ENCODE results near the gene RPS18. TPM values are rescaled to one million over a fixed set of nuclear protein-coding genes. Genes with fewer than 3 reads are reported as not detected.

Gene RPS18
- total RNA-seq, 2 donors from 2014 or later, result 1,163 to 1,178 TPM

GRCh38 chr6:33276581-33276863 is 4.6 kb downstream of the RPS18 start:
- no peaks in the 10 kb centered on the region for H3K9me3 ChIP-seq
- DNase-seq (ENCODE audit: low spot score) (no peak), ATAC-seq (ENCODE audit: insufficient number of reproducible peaks, low FRiP score, low read depth) (no peak)
- peaks cover 27 to 52% of the 10 kb centered on the region in 2 donors for H3K4me1 ChIP-seq (ENCODE audit: control insufficient read depth in 1 of 2, low read depth in 2 of 2)
- no peaks in the 10 kb centered on the region for H3K27me3 ChIP-seq (replicated peaks; ENCODE audit: insufficient read depth)
- H3K36me3 ChIP-seq, result peaks cover 10% of the 10 kb centered on the region
- peak overlapping the region; percentile 86 for H3K4me3 ChIP-seq
- no peak for TF ChIP-seq CTCF (IDR thresholded peaks at IDR 0.05)
- peak overlapping the region; percentile 88 to 95 for H3K27ac ChIP-seq

GRCh38 chr6:33276864-33277662 is 5.2 kb downstream of the RPS18 start, which contains the start of gene B3GALT4:
B3GALT4 (plus strand) TSS chr6:33277123; CDS start chr6:33277420, 297 bp downstream.
- peaks cover 27 to 51% of the 10 kb centered on the region in 2 donors for H3K4me1 ChIP-seq (ENCODE audit: control insufficient read depth in 1 of 2, low read depth in 2 of 2)
- peak; percentile 56 for TF ChIP-seq CTCF (IDR thresholded peaks at IDR 0.05)
- peak; percentile 33 for DNase-seq (ENCODE audit: low spot score)

GRCh38 chr6:33277663-33278391 is 6.0 kb downstream of the RPS18 start:
- Histone ChIP-seq H3K9me3 (no peaks in the 10 kb centered on the region), H3K4me1 (ENCODE audit: control insufficient read depth in 1 of 2, low read depth in 2 of 2) (peaks cover 22 to 44% of the 10 kb centered on the region in 2 donors), H3K36me3 (peaks cover 10% of the 10 kb centered on the region), H3K4me3 (peak overlapping the region; percentile 86), H3K27ac (peak overlapping the region; percentile 88 to 95), H3K27me3 (replicated peaks; ENCODE audit: insufficient read depth) (no peaks in the 10 kb centered on the region)
- no peak for ATAC-seq (ENCODE audit: insufficient number of reproducible peaks, low FRiP score, low read depth)
- no peak for TF ChIP-seq CTCF (IDR thresholded peaks at IDR 0.05)
- no peak for DNase-seq (ENCODE audit: low spot score)

More at GRCh38 chr6:33276864-33277662, 5.2 kb downstream of the RPS18 start, which contains the start of gene B3GALT4:
- peak; percentile 39 for ATAC-seq (ENCODE audit: insufficient number of reproducible peaks, low FRiP score, low read depth)
- H3K4me3 ChIP-seq, result peak within 1 kb of the TSS; percentile 86
- peak within 1 kb of the TSS; percentile 88 to 95 for H3K27ac ChIP-seq
- H3K27me3 ChIP-seq (replicated peaks; ENCODE audit: insufficient read depth), result no peaks in the 10 kb centered on the region
- H3K36me3 ChIP-seq, result peaks cover 10% of the 10 kb centered on the region
- no peaks in the 10 kb centered on the region for H3K9me3 ChIP-seq

- ATAC-seq (ENCODE audit: insufficient number of reproducible peaks, low FRiP score, low read depth), result no peak
- Histone ChIP-seq H3K27me3 (replicated peaks; ENCODE audit: insufficient read depth) (no peaks in the 10 kb centered on the region), H3K27ac (peak overlapping the region in 1 of 2 donors; percentile 95), H3K4me3 (peak overlapping the region; percentile 86), H3K36me3 (peaks cover 10% of the 10 kb centered on the region), H3K4me1 (ENCODE audit: control insufficient read depth in 1 of 2, low read depth in 2 of 2) (peaks cover 16 to 38% of the 10 kb centered on the region in 2 donors), H3K9me3 (no peaks in the 10 kb centered on the region)
- no peak for TF ChIP-seq CTCF (IDR thresholded peaks at IDR 0.05)
- no peak for DNase-seq (ENCODE audit: low spot score)
Observed at GRCh38 chr6:33278392-33278741, 6.5 kb downstream of the RPS18 start.

- no peaks in the 10 kb centered on the region for H3K9me3 ChIP-seq
- DNase-seq (ENCODE audit: low spot score) (no peak), ATAC-seq (ENCODE audit: insufficient number of reproducible peaks, low FRiP score, low read depth) (no peak)
- H3K4me1 ChIP-seq (ENCODE audit: control insufficient read depth in 1 of 2, low read depth in 2 of 2), result peaks cover 16 to 34% of the 10 kb centered on the region in 2 donors
- H3K27ac ChIP-seq, result no peak overlapping the region
- TF ChIP-seq CTCF (IDR thresholded peaks at IDR 0.05), result no peak
- no peaks in the 10 kb centered on the region for H3K27me3 ChIP-seq (replicated peaks; ENCODE audit: insufficient read depth)
- peaks cover 10% of the 10 kb centered on the region for H3K36me3 ChIP-seq
- H3K4me3 ChIP-seq, result no peak overlapping the region
Observed at GRCh38 chr6:33278810-33279209, 6.9 kb downstream of the RPS18 start.
